ENCODE measurements around the gene RPA1. TPM values are rescaled to one million over a fixed set of nuclear protein-coding genes. Genes with fewer than 3 reads are reported as not detected.

RPA1 gene
- total and polyA plus RNA-seq, 9 of the 15 experiments (the other 6 are each of a cell fraction or from before 2014, with no cell fraction given) = 25.2 to 125 (median 47.4) TPM

GRCh38 chr17:1797323-1797722 is 32.5 kb upstream of the RPA1 start:
- H3K27ac ChIP-seq (ENCODE audit: extremely low read depth, low read depth, low read length) = no peak overlapping the region
- intact Hi-C loops (cut with micrococcal nuclease) = no loop called here
- H3K9me3 ChIP-seq (replicated peaks; ENCODE audit: control insufficient read depth, insufficient read depth, low read depth, low read length) = no peaks in the 10 kb centered on the region
- 0 out of 2 replicates have a peak overlapping the region, but pooled peaks have one; percentile 1 for H3K4me2 ChIP-seq (ENCODE audit: insufficient read depth, low read length)
- FAIRE-seq (peak; percentile 69), ATAC-seq (peak; percentile 64), DNase-seq (ENCODE audit: extremely low read depth in 1 of 4, low spot score in 3 of 4) (peak; percentile 18 to 62 (median 20))
- H3K9ac ChIP-seq (ENCODE audit: insufficient read depth in 1 of 2, low read depth in 2 of 2, low read length in 2 of 2) = peak overlapping the region in 1 of 2 experiments; percentile 82; a peak in 2 of 4 replicates
- ChIA-PET CTCF (ENCODE audit: low intra/inter-chr PET ratio) (no interaction called here), POLR2A (interaction anchor here (0.7 to 1.2 kb wide), 3 partner anchors 33 to 121 kb away, joined by 3 to 5 read pairs (median 3); no protein-coding TSS in a partner anchor)
- H3K9me1 ChIP-seq (ENCODE audit: control insufficient read depth, insufficient read depth, low read length) = no peaks in the 10 kb centered on the region
- no peaks in the 10 kb centered on the region for H3K79me2 ChIP-seq (ENCODE audit: control insufficient read depth, insufficient read depth, low read length)
- no peak overlapping the region for H2AFZ ChIP-seq (ENCODE audit: low read depth, low read length)
- in situ Hi-C loops (cut with MboI) = no loop called here
- WGBS (ENCODE audit: insufficient coverage, low coverage, missing lambda C conversion rate) = 15% methylated on average over 3 of the region's 3 CpGs
- peaks cover 22% of the 10 kb centered on the region; the same call in 2 of the 3 replicates for H3K36me3 ChIP-seq (ENCODE audit: control insufficient read depth, insufficient read depth, low read length)
- no peaks in the 10 kb centered on the region for H3K27me3 ChIP-seq (ENCODE audit: control insufficient read depth in 2 of 2, insufficient read depth in 2 of 2, low read length in 2 of 2)
- BruUV-seq (replicated peaks) = no TSS peak
- no peak overlapping the region for H3K4me3 ChIP-seq
- peaks cover 16 to 23% of the 10 kb centered on the region in 2 experiments; a peak in 4 of 5 replicates for H3K4me1 ChIP-seq (replicated peaks in 1 of 2; ENCODE audit: control insufficient read depth in 2 of 2, insufficient read depth in 2 of 2, low read length in 2 of 2)
- H4K20me1 ChIP-seq (replicated peaks; ENCODE audit: control insufficient read depth, insufficient read depth, low read length) = no peaks in the 10 kb centered on the region
- TF ChIP-seq CBFA2T2 (conservative IDR thresholded peaks at IDR 0.05) = peak; percentile 49
- no peak for TF ChIP-seq ELF2 (CRISPR knock-in tag; IDR thresholded peaks at IDR 0.05)
- no peak for TF ChIP-seq STAG1 (CRISPR knock-in tag; IDR thresholded peaks at IDR 0.05; ENCODE audit: borderline replicate concordance)
- no peak for TF ChIP-seq BHLHE40 (IDR thresholded peaks at IDR 0.05; ENCODE audit: low read length)
- TF ChIP-seq THAP12 (CRISPR knock-in tag; IDR thresholded peaks at IDR 0.05) = no peak
- TF ChIP-seq BCL6 (CRISPR knock-in tag; IDR thresholded peaks at IDR 0.05) = no peak
- no peak for TF ChIP-seq BRD4 (IDR thresholded peaks at IDR 0.05)
- no peak for TF ChIP-seq TFE3 (CRISPR knock-in tag; IDR thresholded peaks at IDR 0.05)
- no peak for TF ChIP-seq BMI1 (IDR thresholded peaks at IDR 0.05; ENCODE audit: low read length)
- no peak for TF ChIP-seq FOXJ3 (CRISPR knock-in tag; IDR thresholded peaks at IDR 0.05)
- no peak for TF ChIP-seq MECOM (CRISPR knock-in tag; IDR thresholded peaks at IDR 0.05)
- no peak for TF ChIP-seq FIP1L1 (IDR thresholded peaks at IDR 0.05; ENCODE audit: low read depth, low read length, poor library complexity, severe bottlenecking)
- TF ChIP-seq ELK3 (CRISPR knock-in tag; IDR thresholded peaks at IDR 0.05) = no peak
- TF ChIP-seq CTBP1 (IDR thresholded peaks at IDR 0.05; ENCODE audit: borderline replicate concordance) = peak; percentile 22; the same call in 1 of the 2 replicates
- 0 out of 2 replicates have a peak, but pooled peaks have one; percentile 8 for TF ChIP-seq NCOR1 (IDR thresholded peaks at IDR 0.05)
- no peak for TF ChIP-seq PCBP2 (IDR thresholded peaks at IDR 0.05; ENCODE audit: low read depth, low read length, poor library complexity, severe bottlenecking)
- TF ChIP-seq TCF7 (IDR thresholded peaks at IDR 0.05; ENCODE audit: borderline replicate concordance) = no peak
- TF ChIP-seq MLX (CRISPR knock-in tag; conservative IDR thresholded peaks at IDR 0.05) = no peak
- no peak for TF ChIP-seq MCM3 (IDR thresholded peaks at IDR 0.05)
- no peak for TF ChIP-seq ZNF76 (CRISPR knock-in tag; IDR thresholded peaks at IDR 0.05; ENCODE audit: borderline replicate concordance)
